GM21723 (cell line): ENCODE results near the gene ARHGAP26.
"Not testable (repeated sequence)": the region's sequence is repeated elsewhere in the genome, so short reads cannot be mapped to it uniquely, and the experiment has no call there.

ENCODE experiments used
- ATAC-seq: cut with Tn5 transposase; IDR thresholded peaks from one replicate; pipeline ENCODE4 v1.9.1; 2021; ENCODE audit warnings: mild to moderate bottlenecking, moderate library complexity; ENCODE audit not compliant: unreplicated experiment

The ARHGAP26 gene

GRCh38 chr5:142954455-142954854 lies 184.3 kb downstream of the ARHGAP26 start:
- ATAC-seq, result no peak

- no peak for ATAC-seq
Observed at GRCh38 chr5:142955628-142956027, 185.5 kb downstream of the ARHGAP26 start.

GRCh38 chr5:142957528-142957927 lies 187.4 kb downstream of the ARHGAP26 start:
- no peak for ATAC-seq

- peak; percentile 8 for ATAC-seq
Observed at GRCh38 chr5:142958944-142959682, 188.9 kb downstream of the ARHGAP26 start.

GRCh38 chr5:142959683-142960657 lies 189.8 kb downstream of the ARHGAP26 start:
- ATAC-seq, result peak; percentile 62

- no peak for ATAC-seq
Observed at GRCh38 chr5:142961440-142962173, 191.4 kb downstream of the ARHGAP26 start.

GRCh38 chr5:142962174-142962533 lies 192.0 kb downstream of the ARHGAP26 start:
- no peak for ATAC-seq

- ATAC-seq, result not testable (repeated sequence)
Observed at GRCh38 chr5:142965258-142966120, 195.3 kb downstream of the ARHGAP26 start.

- no peak for ATAC-seq
Observed at GRCh38 chr5:142966121-142966420, 195.9 kb downstream of the ARHGAP26 start.

GRCh38 chr5:142969186-142969585 lies 199.0 kb downstream of the ARHGAP26 start:
- ATAC-seq, result no peak

GRCh38 chr5:142969624-142970439 lies 199.7 kb downstream of the ARHGAP26 start:
- ATAC-seq, result no peak

- ATAC-seq, result no peak
Observed at GRCh38 chr5:142970440-142971030, 200.4 kb downstream of the ARHGAP26 start.

GRCh38 chr5:142971303-142972013 lies 201.3 kb downstream of the ARHGAP26 start:
- no peak for ATAC-seq

- no peak for ATAC-seq
Observed at GRCh38 chr5:142972064-142972570, 201.9 kb downstream of the ARHGAP26 start.

GRCh38 chr5:142973932-142974331 lies 203.8 kb downstream of the ARHGAP26 start:
- no peak for ATAC-seq

GRCh38 chr5:142974409-142974808 lies 204.2 kb downstream of the ARHGAP26 start:
- ATAC-seq, result no peak

- no peak for ATAC-seq
Observed at GRCh38 chr5:142976861-142977260, 206.7 kb downstream of the ARHGAP26 start.

GRCh38 chr5:142977363-142978051 lies 207.3 kb downstream of the ARHGAP26 start:
- peak; percentile 70 for ATAC-seq
